H1 (cell line): Measurements from ENCODE around the gene NDST4.

ENCODE experiments used
- CBX5 ChIP-seq: fragments of 300-800, 300-1000 bp; sonication (generic); IDR thresholded peaks from 2 replicates; pipeline ENCODE4 v1.7.1; 2016; ENCODE audit warnings: antibody characterized with exemption, low read length, low read depth
- CREB1 ChIP-seq: IDR thresholded peaks from 2 replicates; pipeline ENCODE4 v1.6.1; 2012; ENCODE audit warnings: inconsistent platforms
- CTCF ChIP-seq, 3 experiments: IDR thresholded peaks; 1 replicate in 2 of 3; 2 replicates in 1 of 3; pipeline versions ENCODE4 v1.5.1 to v1.6.1; 2011; ENCODE audit warnings: low read length in 3 of 3, mild to moderate bottlenecking in 3 of 3, inconsistent platforms in 2 of 3, low read depth in 1 of 3, moderate library complexity in 1 of 3; ENCODE audit not compliant: insufficient read depth in 1 of 3; ENCODE audit errors: control extremely low read depth in 1 of 3
- EZH2 ChIP-seq: fragments of 200-600 bp; sonication (generic); IDR thresholded peaks from 2 replicates; pipeline ENCODE4 v1.7.1; 2012; ENCODE audit warnings: low read depth, mild to moderate bottlenecking, moderate library complexity, low read length, inconsistent platforms; ENCODE audit not compliant: severe bottlenecking
- MAFK ChIP-seq: IDR thresholded peaks from 2 replicates; pipeline ENCODE4 v1.6.1; 2012; ENCODE audit warnings: low read depth, mild to moderate bottlenecking, improper control_type of control experiment, low read length
- MAX ChIP-seq: IDR thresholded peaks from 2 replicates; pipeline ENCODE4 v1.6.1; 2012; ENCODE audit warnings: inconsistent platforms
- NRF1 ChIP-seq: IDR thresholded peaks from 2 replicates; pipeline ENCODE4 v1.6.1; 2011; ENCODE audit warnings: mild to moderate bottlenecking, low read depth, low read length, improper control_type of control experiment
- POLR2AphosphoS5 ChIP-seq: IDR thresholded peaks from 2 replicates; pipeline ENCODE4 v1.6.1; 2011; ENCODE audit warnings: low read depth, low read length
- SUZ12 ChIP-seq: fragments of 200-600 bp; sonication (generic); IDR thresholded peaks from 2 replicates; pipeline ENCODE4 v1.6.1; 2012; ENCODE audit warnings: mild to moderate bottlenecking, inconsistent platforms, low read length, moderate library complexity, mixed read lengths
- USF2 ChIP-seq: IDR thresholded peaks from 2 replicates; pipeline ENCODE4 v1.6.1; 2011; ENCODE audit warnings: low read length, improper control_type of control experiment

GRCh38 chr4:115042496-115042895 is 70.9 kb downstream of the NDST4 start:
- TF ChIP-seq CREB1 = no peak
- TF ChIP-seq NRF1 = no peak
- no peak for TF ChIP-seq POLR2AphosphoS5
- TF ChIP-seq EZH2 = no peak
- TF ChIP-seq MAFK = no peak
- TF ChIP-seq CTCF (IDR thresholded peaks at IDR 0.05; ENCODE audit: control extremely low read depth in 1 of 3, insufficient read depth in 1 of 3, low read depth in 1 of 3, low read length in 3 of 3) = peak in 2 of 3 experiments; percentile 17 to 60; a peak in 2 of 4 replicates
- TF ChIP-seq MAX = no peak
- no peak for TF ChIP-seq SUZ12
- TF ChIP-seq USF2 = no peak
- TF ChIP-seq CBX5 = no peak
